Testis (tissue), 2 donors: Measurements from ENCODE around the gene DYRK1A.

Experiments used
- POLR2A ChIP-seq: fragments of 450-650 bp; IDR thresholded peaks from one replicate; pipeline ENCODE4 v1.6.1; 2017; ENCODE audit warnings: antibody characterized with exemption, mild to moderate bottlenecking, moderate library complexity
- TF ChIP-seq, protein P1 (sequence below), 3 experiments: fragments of 450-650 bp in 2 of 3; fragments of 200-600 bp in 1 of 3; sonication (generic) in 1 of 3; IDR thresholded peaks; one replicate each; pipeline ENCODE4 v1.5.1; 2016 to 2019; ENCODE audit warnings: antibody characterized with exemption in 3 of 3, mild to moderate bottlenecking in 2 of 3, moderate library complexity in 1 of 3

DNA sequence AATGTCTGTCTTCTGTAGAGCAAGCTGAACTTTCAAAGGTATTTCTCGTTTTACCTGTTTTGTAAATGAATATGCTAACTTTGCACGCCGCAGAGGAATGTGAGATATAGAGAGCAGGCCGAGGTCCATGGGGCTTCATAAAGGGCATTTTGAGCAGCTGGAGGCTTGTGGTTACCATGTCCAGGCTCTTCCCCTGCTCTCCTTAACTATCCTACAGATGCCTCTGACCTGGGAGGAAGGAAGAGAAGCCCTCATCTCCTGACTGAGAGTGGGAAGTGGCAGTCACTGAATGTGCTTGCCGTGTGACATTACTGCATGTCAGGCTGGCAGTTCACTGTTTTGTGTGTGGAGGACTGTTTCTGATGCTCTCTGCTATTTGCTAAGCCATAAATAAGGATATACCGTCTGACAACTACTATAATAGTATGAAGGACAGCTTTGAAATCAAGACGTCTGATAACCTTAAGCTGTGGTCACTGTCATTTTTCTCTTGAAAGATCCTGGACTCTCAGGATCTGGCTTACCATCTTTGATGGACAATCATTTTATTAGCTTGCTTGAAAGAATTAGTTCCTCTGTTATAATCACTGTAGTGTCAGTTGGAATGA, 92.2 kb downstream of the DYRK1A start:
- TF ChIP-seq, protein P1, sequence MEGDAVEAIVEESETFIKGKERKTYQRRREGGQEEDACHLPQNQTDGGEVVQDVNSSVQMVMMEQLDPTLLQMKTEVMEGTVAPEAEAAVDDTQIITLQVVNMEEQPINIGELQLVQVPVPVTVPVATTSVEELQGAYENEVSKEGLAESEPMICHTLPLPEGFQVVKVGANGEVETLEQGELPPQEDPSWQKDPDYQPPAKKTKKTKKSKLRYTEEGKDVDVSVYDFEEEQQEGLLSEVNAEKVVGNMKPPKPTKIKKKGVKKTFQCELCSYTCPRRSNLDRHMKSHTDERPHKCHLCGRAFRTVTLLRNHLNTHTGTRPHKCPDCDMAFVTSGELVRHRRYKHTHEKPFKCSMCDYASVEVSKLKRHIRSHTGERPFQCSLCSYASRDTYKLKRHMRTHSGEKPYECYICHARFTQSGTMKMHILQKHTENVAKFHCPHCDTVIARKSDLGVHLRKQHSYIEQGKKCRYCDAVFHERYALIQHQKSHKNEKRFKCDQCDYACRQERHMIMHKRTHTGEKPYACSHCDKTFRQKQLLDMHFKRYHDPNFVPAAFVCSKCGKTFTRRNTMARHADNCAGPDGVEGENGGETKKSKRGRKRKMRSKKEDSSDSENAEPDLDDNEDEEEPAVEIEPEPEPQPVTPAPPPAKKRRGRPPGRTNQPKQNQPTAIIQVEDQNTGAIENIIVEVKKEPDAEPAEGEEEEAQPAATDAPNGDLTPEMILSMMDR (IDR thresholded peaks at IDR 0.05): no peak
- TF ChIP-seq POLR2A: no peak
